GM12878 (cell line): ENCODE measurements around the gene SPAAR. TPM values are rescaled to one million over a fixed set of nuclear protein-coding genes. Genes with fewer than 3 reads are reported as not detected.

ENCODE experiments used
- ATAC-seq: fragments of 200-7000 bp; cut with Tn5 transposase; 3 replicates; pipeline ENCODE4 v1.9.1; 2020; ENCODE audit warnings: mild to moderate bottlenecking, moderate library complexity
- BruUV-seq: library from RNA; stranded (reverse); fragments of 400-500 nt; replicated peaks from 2 replicates; lab custom pipeline; 2021; lab: Mats Ljungman, UMichigan
- CTCF ChIA-PET: fragments of 300-600 bp; sonication (Branson Sonifier 250); formaldehyde crosslinking; extraction: SDS; loops from one replicate; lab custom pipeline; 2021; ENCODE audit warnings: inconsistent platforms; lab: Yijun Ruan, JAX
- POLR2A ChIA-PET: fragments of 350-600 bp; formaldehyde crosslinking; extraction: SDS; loops from one replicate; lab custom pipeline; 2021; ENCODE audit warnings: inconsistent platforms; lab: Charles Lee
- RAD21 ChIA-PET: fragments of 300-600 bp; sonication (Branson Sonifier 250); formaldehyde crosslinking; loops from one replicate; lab custom pipeline; 2023; ENCODE audit warnings: antibody characterized with exemption; ENCODE audit not compliant: unreplicated experiment; lab: Charles Lee
- SMC1A ChIA-PET: fragments of 300-600 bp; sonication (Branson Sonifier 250); formaldehyde crosslinking; loops from one replicate; lab custom pipeline; 2023; ENCODE audit not compliant: unreplicated experiment, uncharacterized antibody; lab: Charles Lee
- DNase-seq: peaks from one replicate; pipeline ENCODE4 v3.0.0-alpha.2; 2011; ENCODE audit warnings: low read depth, low spot score
- FAIRE-seq: peaks from 3 replicates; lab custom pipeline; 2011; peaks lifted over from hg19 to GRCh38; lab: Jason Lieb, UNC
- H2AFZ ChIP-seq: 2 replicates; pipeline ENCODE4 v1.6.0; 2011; ENCODE audit warnings: low read depth, low read length, control low read depth; ENCODE audit not compliant: control insufficient read depth
- H3K27ac ChIP-seq: 2 replicates; pipeline ENCODE4 v1.5.1; 2011; ENCODE audit warnings: control low read depth; ENCODE audit not compliant: control insufficient read depth, insufficient read depth
- H3K27me3 ChIP-seq, 2 experiments: replicated peaks in 1 of 2; 2 replicates each; pipeline versions ENCODE4 v1.6.0 to v1.6.1; 2011; ENCODE audit warnings: low read length in 1 of 2; ENCODE audit not compliant: control insufficient read depth in 2 of 2, insufficient read depth in 2 of 2
- H3K36me3 ChIP-seq, 2 experiments: 2 replicates each; pipeline ENCODE4 v1.5.1; 2011; ENCODE audit warnings: low read length in 1 of 2; ENCODE audit not compliant: control insufficient read depth in 2 of 2, insufficient read depth in 2 of 2
- H3K4me1 ChIP-seq: 2 replicates; pipeline ENCODE4 v1.6.1; 2011; ENCODE audit warnings: mild to moderate bottlenecking, low read length, moderate library complexity, mixed read lengths; ENCODE audit not compliant: control insufficient read depth, insufficient read depth
- H3K4me2 ChIP-seq: 2 replicates; pipeline ENCODE4 v1.6.0; 2011; ENCODE audit warnings: control low read depth; ENCODE audit not compliant: control insufficient read depth, insufficient read depth
- H3K4me3 ChIP-seq: fragments of 200-600 bp; sonication (generic); 2 replicates; pipeline ENCODE4 v1.5.1; 2016
- H3K79me2 ChIP-seq: 2 replicates; pipeline ENCODE4 v1.6.0; 2011; ENCODE audit warnings: low read length; ENCODE audit not compliant: control insufficient read depth, insufficient read depth
- H3K9ac ChIP-seq: 2 replicates; pipeline ENCODE4 v1.8.0; 2011; ENCODE audit warnings: low read length, control low read depth, mixed read lengths; ENCODE audit not compliant: control insufficient read depth, insufficient read depth
- H3K9me3 ChIP-seq: replicated peaks from 3 replicates; pipeline ENCODE4 v1.5.1; 2011; ENCODE audit warnings: mild to moderate bottlenecking, low read length; ENCODE audit not compliant: control insufficient read depth, insufficient read depth
- H4K20me1 ChIP-seq: 2 replicates; pipeline ENCODE4 v1.6.0; 2011; ENCODE audit not compliant: control insufficient read depth, insufficient read depth
- BCLAF1 ChIP-seq: fragments of 450-650 bp; IDR thresholded peaks from 2 replicates; pipeline ENCODE4 v1.6.1; 2017; ENCODE audit warnings: antibody characterized with exemption, mild to moderate bottlenecking, moderate library complexity
- EED ChIP-seq: sonication (generic); IDR thresholded peaks from 2 replicates; pipeline ENCODE4 v1.6.1; 2016; ENCODE audit warnings: antibody characterized with exemption, low read depth
- FOXK2 ChIP-seq: fragments of 450-650 bp; IDR thresholded peaks from 2 replicates; pipeline ENCODE4 v1.6.1; 2017; ENCODE audit warnings: mild to moderate bottlenecking, moderate library complexity
- HCFC1 ChIP-seq: fragments of 150-350 bp; IDR thresholded peaks from 2 replicates; pipeline ENCODE4 v1.6.1; 2014; ENCODE audit warnings: low read length
- KDM1A ChIP-seq: fragments of 200-600 bp; sonication (generic); IDR thresholded peaks from 2 replicates; pipeline ENCODE4 v1.6.1; 2016; ENCODE audit warnings: borderline replicate concordance
- KLF5 ChIP-seq: fragments of 450-650 bp; IDR thresholded peaks from 2 replicates; pipeline ENCODE4 v1.6.1; 2014; ENCODE audit warnings: mild to moderate bottlenecking; ENCODE audit not compliant: partially characterized antibody
- PML ChIP-seq: IDR thresholded peaks from 2 replicates; pipeline ENCODE4 v1.6.1; 2012; ENCODE audit warnings: low read length, inconsistent platforms
- SREBF1 ChIP-seq: IDR thresholded peaks from 2 replicates; pipeline ENCODE4 v1.6.1; 2012; ENCODE audit warnings: mild to moderate bottlenecking, low read length
- STAT1 ChIP-seq: fragments of 450-650 bp; conservative IDR thresholded peaks from 2 replicates; pipeline ENCODE4 v1.6.1; 2014; ENCODE audit warnings: antibody characterized with exemption, mild to moderate bottlenecking
- TARDBP ChIP-seq: IDR thresholded peaks from 2 replicates; pipeline ENCODE4 v1.6.1; 2016; ENCODE audit warnings: borderline replicate concordance
- TBL1XR1 ChIP-seq: IDR thresholded peaks from 2 replicates; pipeline ENCODE4 v1.6.1; 2012; ENCODE audit warnings: low read depth, low read length, improper control_type of control experiment
- YY1 ChIP-seq: IDR thresholded peaks from 2 replicates; pipeline ENCODE4 v1.6.1; 2011; ENCODE audit warnings: low read depth, mild to moderate bottlenecking, low read length
- WGBS: methylation state at CpG from one replicate; pipeline ENCODE4 v1.1.6; 2016; ENCODE audit warnings: low lambda C conversion rate; ENCODE audit not compliant: insufficient replicate concordance, insufficient coverage; ENCODE audit errors: missing lambda C conversion rate; 5-methylcytosine and 5-hydroxymethylcytosine counted together
- in situ Hi-C: fragments of 300-500 bp; cut with MboI; formaldehyde crosslinking; loops from 9 replicates; pipeline ENCODE4 v1.14.3; 2018; ENCODE audit warnings: mixed read lengths
- intact Hi-C: fragments of 100-400 bp; cut with micrococcal nuclease; formaldehyde crosslinking; loops from one replicate; pipeline ENCODE4 v1.14.2; 2022; ENCODE audit not compliant: unreplicated experiment
- polyA plus RNA-seq, 11 experiments: library from polyadenylated mRNA; depleted of rRNA in 4 of 11; unstranded in 6 of 11; stranded (reverse) in 5 of 11; fragments of >200 nt; fragmentation: Nextera tagmentation in 4 of 11; fragmentation: Illumina TruSeq in 1 of 11; extraction: Ambion mirVana in 4 of 11; extraction: Trizol in 1 of 11; gene quantifications; 1 replicate in 1 of 11; 2 replicates in 10 of 11; pipeline versions ENCODE4 v1.2.1 to v1.2.3, GENCODE V29; 2011 to 2016; ENCODE audit warnings: inconsistent platforms in 2 of 11, missing spikeins in 2 of 11, low read depth in 1 of 11
- total RNA-seq, 4 experiments: library from RNA; depleted of rRNA in 3 of 4; stranded (reverse); fragments of >200 nt in 3 of 4; fragmentation: Illumina TruSeq in 1 of 4; extraction: Trizol in 1 of 4; gene quantifications; 2 replicates each; pipeline versions ENCODE4 v1.2.1 to v1.2.3, GENCODE V29; 2013 to 2021
- TF ChIP-seq, protein P1 (sequence below): IDR thresholded peaks from 2 replicates; pipeline ENCODE4 v1.6.1; 2012; ENCODE audit warnings: mild to moderate bottlenecking, low read depth, low read length

Gene SPAAR
- total and polyA plus RNA-seq, 10 of the 15 experiments (the other 5 are each of a cell fraction or from before 2014, with no cell fraction given) = not detected

GRCh38 chr9:35951736-35952135, 42.4 kb downstream of the SPAAR start (continued):
- no peak for TF ChIP-seq BCLAF1
- TF ChIP-seq, protein P1, sequence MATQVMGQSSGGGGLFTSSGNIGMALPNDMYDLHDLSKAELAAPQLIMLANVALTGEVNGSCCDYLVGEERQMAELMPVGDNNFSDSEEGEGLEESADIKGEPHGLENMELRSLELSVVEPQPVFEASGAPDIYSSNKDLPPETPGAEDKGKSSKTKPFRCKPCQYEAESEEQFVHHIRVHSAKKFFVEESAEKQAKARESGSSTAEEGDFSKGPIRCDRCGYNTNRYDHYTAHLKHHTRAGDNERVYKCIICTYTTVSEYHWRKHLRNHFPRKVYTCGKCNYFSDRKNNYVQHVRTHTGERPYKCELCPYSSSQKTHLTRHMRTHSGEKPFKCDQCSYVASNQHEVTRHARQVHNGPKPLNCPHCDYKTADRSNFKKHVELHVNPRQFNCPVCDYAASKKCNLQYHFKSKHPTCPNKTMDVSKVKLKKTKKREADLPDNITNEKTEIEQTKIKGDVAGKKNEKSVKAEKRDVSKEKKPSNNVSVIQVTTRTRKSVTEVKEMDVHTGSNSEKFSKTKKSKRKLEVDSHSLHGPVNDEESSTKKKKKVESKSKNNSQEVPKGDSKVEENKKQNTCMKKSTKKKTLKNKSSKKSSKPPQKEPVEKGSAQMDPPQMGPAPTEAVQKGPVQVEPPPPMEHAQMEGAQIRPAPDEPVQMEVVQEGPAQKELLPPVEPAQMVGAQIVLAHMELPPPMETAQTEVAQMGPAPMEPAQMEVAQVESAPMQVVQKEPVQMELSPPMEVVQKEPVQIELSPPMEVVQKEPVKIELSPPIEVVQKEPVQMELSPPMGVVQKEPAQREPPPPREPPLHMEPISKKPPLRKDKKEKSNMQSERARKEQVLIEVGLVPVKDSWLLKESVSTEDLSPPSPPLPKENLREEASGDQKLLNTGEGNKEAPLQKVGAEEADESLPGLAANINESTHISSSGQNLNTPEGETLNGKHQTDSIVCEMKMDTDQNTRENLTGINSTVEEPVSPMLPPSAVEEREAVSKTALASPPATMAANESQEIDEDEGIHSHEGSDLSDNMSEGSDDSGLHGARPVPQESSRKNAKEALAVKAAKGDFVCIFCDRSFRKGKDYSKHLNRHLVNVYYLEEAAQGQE = no peak
- no peak for TF ChIP-seq TARDBP

DNA sequence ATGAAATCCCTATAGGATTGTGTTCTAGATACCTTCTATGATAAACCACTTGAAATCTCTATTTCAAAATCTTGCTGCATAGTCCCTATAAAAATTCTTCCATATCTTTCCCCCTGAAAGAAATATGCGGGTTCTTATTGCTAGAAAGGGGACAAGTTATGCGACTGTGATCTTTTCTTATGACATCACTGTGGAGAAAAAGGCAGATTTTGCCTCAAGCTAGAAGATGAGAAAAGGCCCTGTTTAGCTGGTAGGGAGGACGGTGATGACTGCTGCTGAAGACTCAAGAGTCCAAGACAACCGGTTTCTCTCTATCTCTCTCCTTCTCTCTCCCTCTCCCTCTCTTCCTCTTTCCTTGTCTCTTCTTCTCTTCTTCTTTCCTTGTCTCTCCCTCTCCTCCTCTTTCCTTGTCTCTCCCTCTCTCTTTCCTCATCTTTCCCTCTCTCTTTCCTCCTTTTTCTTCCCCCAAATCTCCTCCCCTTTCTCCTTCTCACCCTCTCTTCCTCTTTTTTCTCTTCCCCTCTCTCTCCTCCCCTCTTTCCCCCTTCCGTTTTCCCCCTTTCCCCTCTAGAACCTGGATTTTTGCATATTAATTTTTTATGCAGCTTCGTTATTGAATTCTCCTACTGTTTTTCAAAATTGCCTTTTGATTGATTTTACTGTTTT, 43.4 kb downstream of the SPAAR start:
- SMC1A ChIA-PET = interaction anchor here (0.8 to 1.9 kb wide), 4 partner anchors 10 to 71 kb away, joined by 3 to 6 read pairs (median 3); no protein-coding TSS in a partner anchor
- in situ Hi-C loops (no loop called here), intact Hi-C loops (no loop called here)
- WGBS = 25% methylated on average over 6 of the region's 6 CpGs
- TF ChIP-seq HCFC1 = no peak
- TF ChIP-seq YY1 = no peak
- TF ChIP-seq KLF5 = no peak
- TF ChIP-seq PML = no peak
- no peak for TF ChIP-seq STAT1
- TF ChIP-seq SREBF1 = no peak
- TF ChIP-seq EED = no peak
- TF ChIP-seq TBL1XR1 = no peak
- TF ChIP-seq FOXK2 = no peak
- TF ChIP-seq KDM1A = no peak
- H3K4me2 ChIP-seq = no peak overlapping the region
- BruUV-seq = no TSS peak
- H3K27ac ChIP-seq = no peak overlapping the region
- no peak overlapping the region for H3K9ac ChIP-seq
- no peaks in the 10 kb centered on the region for H3K9me3 ChIP-seq
- H4K20me1 ChIP-seq = no peaks in the 10 kb centered on the region
- POLR2A ChIA-PET = no interaction called here
- H2AFZ ChIP-seq = no peak overlapping the region
- H3K36me3 ChIP-seq = no peaks in the 10 kb centered on the region
- CTCF ChIA-PET = interaction anchor here (0.7 to 2.2 kb wide), 6 partner anchors 12 to 163 kb away, joined by 3 to 16 read pairs (median 6); no protein-coding TSS in a partner anchor
- ATAC-seq (no peak), FAIRE-seq (no peak), DNase-seq (no peak)
- no peaks in the 10 kb centered on the region; a peak in 1 of 4 replicates for H3K27me3 ChIP-seq
- H3K4me1 ChIP-seq = no peaks in the 10 kb centered on the region
- H3K4me3 ChIP-seq = no peak overlapping the region
- RAD21 ChIA-PET = interaction anchor here (0.6 to 1.8 kb wide), 2 partner anchors 70 to 1278 kb away, joined by 3 to 5 read pairs; no protein-coding TSS in a partner anchor
- no peaks in the 10 kb centered on the region for H3K79me2 ChIP-seq
